Heart left ventricle (tissue), 16 donors: ENCODE data around the gene RIMS3. TPM values are rescaled to one million over a fixed set of nuclear protein-coding genes. Genes with fewer than 3 reads are reported as not detected.

Experiments used
- ATAC-seq, 4 donors: fragments of 200-7000 bp; cut with Tn5 transposase; one replicate each; pipeline ENCODE4 v1.9.1; 2020 to 2022; ENCODE audit warnings: moderate library complexity in 4 of 4, mild to moderate bottlenecking in 3 of 4, moderate number of reproducible peaks in 1 of 4
- DNase-seq, 5 donors: peaks; one replicate each; pipeline ENCODE4 v3.0.0-alpha.2; 2020
- H3K27ac ChIP-seq, 12 donors: fragments of 200-600 bp; sonication (generic) in 4 of 12; one replicate each; pipeline versions ENCODE4 v1.5.0 to v1.8.0; 2016 to 2022; ENCODE audit warnings: mild to moderate bottlenecking in 2 of 12
- H3K27me3 ChIP-seq, 9 donors: fragments of 200-600 bp; sonication (generic) in 2 of 9; one replicate each; pipeline versions ENCODE4 v1.5.1 to v1.8.0; 2016 to 2022; ENCODE audit warnings: mild to moderate bottlenecking in 3 of 9
- H3K36me3 ChIP-seq, 9 donors: fragments of 200-600 bp; sonication (generic) in 2 of 9; one replicate each; pipeline versions ENCODE4 v1.5.0 to v1.8.0; 2018 to 2022; ENCODE audit warnings: mild to moderate bottlenecking in 2 of 9
- H3K4me1 ChIP-seq, 12 donors: fragments of 200-600 bp; sonication (generic) in 4 of 12; one replicate each; pipeline versions ENCODE4 v1.5.0 to v1.8.0; 2016 to 2022; ENCODE audit warnings: mild to moderate bottlenecking in 3 of 12
- H3K4me3 ChIP-seq, 12 donors: fragments of 200-600 bp; sonication (generic) in 4 of 12; one replicate each; pipeline versions ENCODE4 v1.5.0 to v1.8.0; 2017 to 2022; ENCODE audit warnings: mild to moderate bottlenecking in 9 of 12, moderate library complexity in 4 of 12
- H3K9me3 ChIP-seq, 12 donors: fragments of 200-600 bp; sonication (generic) in 4 of 12; one replicate each; pipeline versions ENCODE4 v1.5.0 to v1.8.0; 2016 to 2022; ENCODE audit warnings: mild to moderate bottlenecking in 1 of 12
- POLR2A ChIP-seq, 2 donors: fragments of 450-650 bp; IDR thresholded peaks; one replicate each; pipeline ENCODE4 v1.6.1; 2017; ENCODE audit warnings: antibody characterized with exemption in 2 of 2, mild to moderate bottlenecking in 2 of 2, moderate library complexity in 2 of 2
- WGBS, 4 donors: extraction: QIAGEN DNeasy Blood & Tissue Kit in 2 of 4; methylation state at CpG; one replicate each; pipeline versions ENCODE4 v1.1.5 to v1.1.7; 2013 to 2018; 5-methylcytosine and 5-hydroxymethylcytosine counted together
- intact Hi-C, 10 donors: fragments of 100-400 bp; cut with DNase I; formaldehyde crosslinking; loops; one replicate each; pipeline versions ENCODE4 v1.11.1 to v1.14.2; 2022
- polyA plus RNA-seq, 2 donors: library from polyadenylated mRNA; stranded (reverse); fragments of 200-250 nt; gene quantifications; one replicate each; pipeline ENCODE4 v1.2.3, GENCODE V29; 2013
- total RNA-seq, 9 donors: library from RNA; depleted of rRNA in 2 of 9; stranded (reverse); fragments of >200 nt in 2 of 9; fragmentation: NEBNext Ultra II Directional in 3 of 9; extraction: Animal tissue kit (Norgen Biotek cat#: 25700) in 3 of 9; gene quantifications; one replicate each; pipeline versions ENCODE4 v1.1.0 to v1.2.4, GENCODE V29; 2016 to 2023
- TF ChIP-seq, protein P1 (sequence below), 12 donors: fragments of 200-600 bp; sonication (generic) in 4 of 12; IDR thresholded peaks; one replicate each; pipeline versions ENCODE4 v1.5.0 to v1.8.0; 2018 to 2022; ENCODE audit warnings: antibody characterized with exemption in 12 of 12, mild to moderate bottlenecking in 5 of 12
- donor health status: ischemic (EF 13 %, LVEDD 7.1; RV severe dilation, severe dysfunction).
- donor health status: healthy with polysubstance abuse.
- donor health status: DM: no; HTN: yes; CAD: no.
- donor health status: DM: no; HTN: no; CAD: no.
- donor health status: ischemic (EF 25% LVEDD 6.9; RV normal size, moderate dysfunction).
- donor health status: ischemic (EF 25% LVEDD 5.7; RV mildly dilated, moderate dysfunction).
- donor health status: healthy.
- donor health status: DM: yes; HTN: yes; CAD: no.
- donor health status: ischemic (EF 35%, LVEDD 5.7; RV mildly dilated, moderate dysfunction).
- donor health status: nonischemic (EF 11% LVEDD 7.7; RV severe dilation, severe dysfunction).
- donor health status: DM: yes; HTN: yes; CAD: no.
- donor health status: PGD.
- donor health status: ischemic (EF 29% LVEDD 5.4; RV normal size, mild dysfunction).
- donor health status: nonischemic (EF 23%, LVEDD 6.1; RV moderate dilation, normal function).

RIMS3 gene
- total and polyA plus RNA-seq, 11 donors = 0.23 to 3.0 (median 1.00) TPM

DNA sequence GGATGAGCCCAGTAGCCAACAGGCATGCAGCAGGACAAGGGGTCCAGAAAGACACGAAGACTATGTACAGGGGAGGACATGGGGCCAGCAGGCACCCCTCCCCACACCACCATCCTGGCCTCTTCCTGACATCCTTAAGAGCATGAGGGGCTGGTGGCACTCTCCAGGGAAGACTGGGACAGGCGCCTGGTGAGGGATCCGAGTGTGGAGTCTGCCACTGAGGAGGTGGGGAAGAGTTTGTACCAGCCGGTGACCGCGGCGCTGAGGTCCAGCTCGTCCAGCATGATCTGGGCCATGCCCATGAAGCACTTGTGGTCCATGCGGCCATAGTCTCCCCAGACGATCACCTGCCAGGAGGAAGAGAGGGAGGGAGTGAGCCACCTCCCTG is 39.1 kb downstream of the RIMS3 start:
- DNase-seq = no peak
- TF ChIP-seq, protein P1, sequence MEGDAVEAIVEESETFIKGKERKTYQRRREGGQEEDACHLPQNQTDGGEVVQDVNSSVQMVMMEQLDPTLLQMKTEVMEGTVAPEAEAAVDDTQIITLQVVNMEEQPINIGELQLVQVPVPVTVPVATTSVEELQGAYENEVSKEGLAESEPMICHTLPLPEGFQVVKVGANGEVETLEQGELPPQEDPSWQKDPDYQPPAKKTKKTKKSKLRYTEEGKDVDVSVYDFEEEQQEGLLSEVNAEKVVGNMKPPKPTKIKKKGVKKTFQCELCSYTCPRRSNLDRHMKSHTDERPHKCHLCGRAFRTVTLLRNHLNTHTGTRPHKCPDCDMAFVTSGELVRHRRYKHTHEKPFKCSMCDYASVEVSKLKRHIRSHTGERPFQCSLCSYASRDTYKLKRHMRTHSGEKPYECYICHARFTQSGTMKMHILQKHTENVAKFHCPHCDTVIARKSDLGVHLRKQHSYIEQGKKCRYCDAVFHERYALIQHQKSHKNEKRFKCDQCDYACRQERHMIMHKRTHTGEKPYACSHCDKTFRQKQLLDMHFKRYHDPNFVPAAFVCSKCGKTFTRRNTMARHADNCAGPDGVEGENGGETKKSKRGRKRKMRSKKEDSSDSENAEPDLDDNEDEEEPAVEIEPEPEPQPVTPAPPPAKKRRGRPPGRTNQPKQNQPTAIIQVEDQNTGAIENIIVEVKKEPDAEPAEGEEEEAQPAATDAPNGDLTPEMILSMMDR (IDR thresholded peaks at IDR 0.05) = no peak
- TF ChIP-seq POLR2A (IDR thresholded peaks at IDR 0.05) = no peak
- ATAC-seq = no peak
- Histone ChIP-seq H3K36me3 (no peaks in the 10 kb centered on the region), H3K4me1 (peaks cover 0 to 6% (median 0%) of the 10 kb centered on the region in 12 donors), H3K9me3 (no peaks in the 10 kb centered on the region), H3K27me3 (no peaks in the 10 kb centered on the region), H3K4me3 (no peak overlapping the region), H3K27ac (no peak overlapping the region)
- intact Hi-C loops = loop anchor here in 4 of 10 donors (5.0 to 10.0 kb wide), 5 partner anchors 36 to 328 kb away; partner anchors contain the start of gene RIMS3 (in 2 of the 4)
- 89 to 94% (median 91%) methylated on average over 10 of the region's 10 CpGs for WGBS, 4 donors

DNA sequence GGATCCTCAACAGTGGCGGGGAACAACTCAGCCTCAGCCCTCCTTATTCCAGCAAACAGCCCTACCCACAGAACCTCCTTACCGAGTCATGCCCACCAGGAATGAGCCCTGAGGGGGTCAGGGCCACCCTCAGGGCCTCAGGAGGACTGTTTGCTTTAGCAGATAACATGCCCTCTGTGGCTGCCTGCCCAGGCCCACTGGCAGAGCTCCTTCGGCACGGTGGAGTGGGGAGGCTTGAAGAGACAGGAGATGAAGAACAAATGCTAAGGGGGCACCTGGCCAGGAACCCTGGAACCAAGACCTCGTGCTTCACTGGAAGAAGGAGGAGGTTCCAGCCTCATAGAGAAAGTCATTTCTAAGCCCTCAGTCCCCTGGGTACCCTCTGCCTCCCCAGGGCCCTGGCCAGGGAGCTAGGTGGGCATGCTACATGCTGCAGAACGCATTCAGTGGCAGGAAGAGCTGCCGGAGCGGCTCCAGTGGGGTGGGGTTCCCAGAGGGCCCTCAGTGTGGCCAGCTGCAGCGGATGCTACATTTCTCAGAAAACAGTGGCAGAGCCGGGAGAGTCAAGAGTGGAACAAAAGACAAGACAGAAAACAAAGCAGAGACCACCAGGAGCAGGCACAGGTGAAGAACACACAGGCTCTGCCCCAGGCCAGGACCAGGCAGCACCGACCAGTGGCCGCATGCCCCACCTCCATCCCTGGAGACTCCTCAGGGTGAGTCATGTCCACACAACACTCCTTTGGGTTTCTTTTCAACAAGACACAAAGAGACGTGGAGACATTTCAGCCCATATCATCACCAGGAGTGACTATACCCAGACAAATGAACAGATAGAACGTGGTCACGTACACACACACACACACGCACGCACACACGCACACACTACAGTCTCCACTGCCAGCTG is 39.8 kb downstream of the RIMS3 start:
- intact Hi-C loops = loop anchor here in 4 of 10 donors (5.0 to 10.0 kb wide), 5 partner anchors 37 to 329 kb away; partner anchors contain the start of gene RIMS3 (in 2 of the 4)
- TF ChIP-seq, protein P1 (IDR thresholded peaks at IDR 0.05) = no peak
- no peak for TF ChIP-seq POLR2A (IDR thresholded peaks at IDR 0.05)
- no peaks in the 10 kb centered on the region for H3K36me3 ChIP-seq
- peak in 1 of 4 donors; percentile 14 for ATAC-seq
- H3K4me1 ChIP-seq = peaks cover 0 to 6% (median 0%) of the 10 kb centered on the region in 12 donors
- H3K4me3 ChIP-seq = no peak overlapping the region
- 61 to 71% (median 65%) methylated on average over 18 of the region's 18 CpGs for WGBS, 4 donors
- H3K9me3 ChIP-seq = no peaks in the 10 kb centered on the region
- H3K27me3 ChIP-seq = no peaks in the 10 kb centered on the region
- H3K27ac ChIP-seq = no peak overlapping the region
- no peak for DNase-seq

DNA sequence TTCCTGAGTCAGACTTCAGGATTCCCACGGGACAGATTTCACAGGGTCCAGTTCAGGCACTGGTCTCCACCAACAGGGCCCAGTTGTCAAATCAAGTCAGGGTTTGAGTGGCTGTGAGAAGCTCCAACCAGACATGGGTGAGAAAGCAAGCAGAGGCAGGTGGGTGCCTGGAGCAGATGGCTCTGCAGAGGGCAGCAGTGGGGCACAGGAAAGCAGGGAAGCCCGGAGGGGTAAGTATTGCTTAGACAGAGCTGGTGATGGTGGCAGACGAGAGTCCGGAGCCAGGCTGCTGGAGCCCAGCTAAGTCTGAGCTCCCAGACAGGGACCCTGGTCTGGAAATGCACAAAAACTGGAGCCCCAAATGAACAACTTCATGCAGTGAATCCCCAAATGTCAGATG is 40.4 kb downstream of the RIMS3 start:
- Histone ChIP-seq H3K4me1 (peaks cover 0 to 6% (median 0%) of the 10 kb centered on the region in 12 donors), H3K4me3 (no peak overlapping the region), H3K27me3 (no peaks in the 10 kb centered on the region), H3K36me3 (no peaks in the 10 kb centered on the region), H3K27ac (no peak overlapping the region), H3K9me3 (no peaks in the 10 kb centered on the region)
- ATAC-seq = peak; percentile 72 to 92 (median 84)
- 33 to 53% (median 46%) methylated on average over 3 to 4 of the region's 4 CpGs for WGBS, 4 donors
- intact Hi-C loops = loop anchor here in 4 of 10 donors (5.0 to 10.0 kb wide), 5 partner anchors 37 to 330 kb away; partner anchors contain the start of gene RIMS3 (in 2 of the 4)
- no peak for TF ChIP-seq POLR2A (IDR thresholded peaks at IDR 0.05)
- TF ChIP-seq, protein P1 (IDR thresholded peaks at IDR 0.05) = peak in 10 of 12 donors; percentile 25 to 56 (median 33)
- peak in 4 of 5 donors; percentile 23 to 52 (median 34) for DNase-seq
